ENCODE data around the gene SLC35E4.
"Not testable (repeated sequence)": the region's sequence is repeated elsewhere in the genome, so short reads cannot be mapped to it uniquely, and the experiment has no call there.

- not testable (repeated sequence) for TF ChIP-seq CTCF (IDR thresholded peaks at IDR 0.05); POLR2A (IDR thresholded peaks at IDR 0.05; ENCODE audit: low read depth); POLR2AphosphoS5 (IDR thresholded peaks at IDR 0.05); EP300 (IDR thresholded peaks at IDR 0.05)
These were observed 4.1 kb upstream of the SLC35E4 start for GRCh38 chr22:30631469-30631868.
